ENCODE results near the gene CDNF. TPM values are rescaled to one million over a fixed set of nuclear protein-coding genes. Genes with fewer than 3 reads are reported as not detected.
A peak's percentile ranks its signal among the peaks of the same experiment; 100 is the strongest.

Gene CDNF
- total RNA-seq, 2 donors from 2014 or later: 2.5 to 3.4 TPM

GRCh38 chr10:14852236-14852635 lies 14.4 kb upstream of the CDNF start:
- ATAC-seq (ENCODE audit: insufficient number of reproducible peaks, low FRiP score, low read depth): no peak
- DNase-seq (ENCODE audit: low spot score): no peak
- Histone ChIP-seq H3K27ac (no peak overlapping the region), H3K4me1 (ENCODE audit: control insufficient read depth in 1 of 2, low read depth in 2 of 2) (no peaks in the 10 kb centered on the region), H3K36me3 (no peaks in the 10 kb centered on the region), H3K4me3 (no peak overlapping the region), H3K9me3 (no peaks in the 10 kb centered on the region), H3K27me3 (replicated peaks; ENCODE audit: insufficient read depth) (no peaks in the 10 kb centered on the region)
- TF ChIP-seq CTCF (IDR thresholded peaks at IDR 0.05): no peak

GRCh38 chr10:14844948-14845347 lies 7.1 kb upstream of the CDNF start:
- ATAC-seq (ENCODE audit: insufficient number of reproducible peaks, low FRiP score, low read depth) (no peak), DNase-seq (ENCODE audit: low spot score) (no peak)
- Histone ChIP-seq H3K4me1 (ENCODE audit: control insufficient read depth in 1 of 2, low read depth in 2 of 2) (no peaks in the 10 kb centered on the region), H3K36me3 (peaks cover 19% of the 10 kb centered on the region), H3K9me3 (no peaks in the 10 kb centered on the region), H3K4me3 (no peak overlapping the region), H3K27me3 (replicated peaks; ENCODE audit: insufficient read depth) (no peaks in the 10 kb centered on the region), H3K27ac (no peak overlapping the region)
- no peak for TF ChIP-seq CTCF (IDR thresholded peaks at IDR 0.05)

DNA sequence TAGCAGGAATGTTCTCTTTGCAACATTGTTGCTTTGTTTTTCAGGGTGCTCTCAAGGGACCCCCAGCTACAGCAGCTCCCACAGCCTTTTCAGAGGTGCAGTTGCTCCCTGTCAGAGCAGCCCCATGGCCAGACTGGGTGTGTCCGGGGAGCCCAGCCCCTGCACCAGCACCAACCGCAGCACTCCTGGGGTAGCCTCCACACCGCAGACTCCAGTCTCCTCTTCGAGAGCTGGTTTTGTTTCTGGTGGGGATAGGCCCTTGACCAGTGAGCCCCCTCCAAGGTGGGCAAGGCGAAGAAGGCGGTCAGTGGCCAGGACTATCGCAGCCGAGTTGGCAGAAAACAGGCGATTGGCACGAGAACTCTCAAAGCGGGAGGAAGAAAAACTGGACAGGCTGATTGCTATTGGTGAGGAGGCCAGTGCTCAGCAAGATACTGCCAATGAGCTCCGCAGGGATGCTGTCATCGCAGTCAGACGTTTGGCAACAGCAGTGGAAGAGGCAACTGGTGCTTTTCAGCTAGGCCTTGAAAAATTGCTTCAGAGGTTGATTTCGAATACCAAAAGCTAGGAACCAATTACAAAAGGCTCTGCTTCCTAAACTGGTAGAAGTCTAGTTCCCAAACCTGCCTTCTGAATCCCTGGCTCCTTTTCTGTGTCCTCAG lies 5.6 kb upstream of the CDNF start:
- Histone ChIP-seq H3K9me3 (no peaks in the 10 kb centered on the region), H3K4me1 (ENCODE audit: control insufficient read depth in 1 of 2, low read depth in 2 of 2) (peaks cover 0 to 10% of the 10 kb centered on the region in 2 donors), H3K36me3 (peaks cover 19% of the 10 kb centered on the region), H3K27me3 (replicated peaks; ENCODE audit: insufficient read depth) (no peaks in the 10 kb centered on the region), H3K27ac (no peak overlapping the region), H3K4me3 (no peak overlapping the region)
- no peak for DNase-seq (ENCODE audit: low spot score)
- TF ChIP-seq CTCF (IDR thresholded peaks at IDR 0.05): no peak
- no peak for ATAC-seq (ENCODE audit: insufficient number of reproducible peaks, low FRiP score, low read depth)

- Histone ChIP-seq H3K9me3 (no peaks in the 10 kb centered on the region), H3K27me3 (replicated peaks; ENCODE audit: insufficient read depth) (no peaks in the 10 kb centered on the region), H3K4me1 (ENCODE audit: control insufficient read depth in 1 of 2, low read depth in 2 of 2) (peaks cover 10 to 17% of the 10 kb centered on the region in 2 donors), H3K27ac (no peak overlapping the region), H3K4me3 (no peak overlapping the region), H3K36me3 (peaks cover 19% of the 10 kb centered on the region)
- no peak for TF ChIP-seq CTCF (IDR thresholded peaks at IDR 0.05)
- no peak for DNase-seq (ENCODE audit: low spot score)
- no peak for ATAC-seq (ENCODE audit: insufficient number of reproducible peaks, low FRiP score, low read depth)
Observed at GRCh38 chr10:14840178-14840577, 2.3 kb upstream of the CDNF start.

DNA sequence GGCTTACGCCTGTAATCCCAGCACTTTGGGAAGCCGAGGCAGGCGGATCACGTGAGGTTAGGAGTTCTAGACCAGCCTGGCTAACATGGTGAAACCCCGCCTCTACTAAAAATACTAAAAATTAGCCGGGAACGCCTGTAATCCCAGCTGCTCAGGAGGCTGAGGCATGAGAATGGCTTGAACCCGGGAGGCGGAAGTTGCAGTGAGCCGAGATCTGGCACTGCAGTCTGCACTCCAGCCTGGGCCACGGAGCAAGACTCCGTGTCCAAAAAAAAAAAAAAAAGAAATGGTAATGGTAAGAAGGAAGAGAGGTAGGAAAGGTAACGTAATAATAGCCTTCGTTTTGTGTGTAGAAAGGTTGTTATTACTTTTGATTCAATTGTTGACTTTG lies 1.5 kb upstream of the CDNF start:
- Histone ChIP-seq H3K27ac (peak overlapping the region in 1 of 2 donors; percentile 98), H3K4me1 (ENCODE audit: control insufficient read depth in 1 of 2, low read depth in 2 of 2) (peaks cover 10 to 17% of the 10 kb centered on the region in 2 donors), H3K36me3 (peaks cover 19% of the 10 kb centered on the region), H3K27me3 (replicated peaks; ENCODE audit: insufficient read depth) (no peaks in the 10 kb centered on the region), H3K4me3 (peak overlapping the region; percentile 96), H3K9me3 (no peaks in the 10 kb centered on the region)
- ATAC-seq (ENCODE audit: insufficient number of reproducible peaks, low FRiP score, low read depth) (no peak), DNase-seq (ENCODE audit: low spot score) (no peak)
- TF ChIP-seq CTCF (IDR thresholded peaks at IDR 0.05): no peak

Measured in thoracic aorta (tissue), 2 donors.